Ovary (tissue), 9 donors: ENCODE results near the gene ZNF138. TPM values are rescaled to one million over a fixed set of nuclear protein-coding genes. Genes with fewer than 3 reads are reported as not detected.
A peak's percentile ranks its signal among the peaks of the same experiment; 100 is the strongest.
"Not testable (repeated sequence)": the region's sequence is repeated elsewhere in the genome, so short reads cannot be mapped to it uniquely, and the experiment has no call there.

ENCODE experiments used
- DNase-seq, 5 donors: peaks; one replicate each; pipeline ENCODE4 v3.0.0-alpha.2; 2019 to 2020
- H3K27ac ChIP-seq, 2 donors: fragments of 200-600 bp; one replicate each; pipeline versions ENCODE4 v1.5.1 to v1.8.0; 2019 to 2022
- H3K27me3 ChIP-seq: fragments of 200-600 bp; one replicate; pipeline ENCODE4 v1.8.0; 2022
- H3K36me3 ChIP-seq: fragments of 200-600 bp; sonication (generic); one replicate; pipeline ENCODE4 v1.5.1; 2019
- H3K4me1 ChIP-seq: one replicate; pipeline ENCODE4 v1.8.1; 2013; ENCODE audit warnings: mild to moderate bottlenecking, moderate library complexity; ENCODE audit not compliant: insufficient read depth
- H3K4me3 ChIP-seq: fragments of 200-600 bp; sonication (generic); one replicate; pipeline ENCODE4 v1.5.1; 2017
- H3K9me3 ChIP-seq, 2 donors: fragments of 200-600 bp in 1 of 2; sonication (generic) in 1 of 2; one replicate each; pipeline versions ENCODE4 v1.5.1 to v1.8.1; 2013 to 2019; ENCODE audit warnings: mild to moderate bottlenecking in 1 of 2, moderate library complexity in 1 of 2
- CTCF ChIP-seq, 3 donors: fragments of 450-650 bp in 2 of 3; fragments of 200-600 bp in 1 of 3; IDR thresholded peaks; one replicate each; pipeline versions ENCODE4 v1.5.1 to v1.8.0; 2016 to 2022; ENCODE audit warnings: antibody characterized with exemption in 3 of 3, mild to moderate bottlenecking in 1 of 3
- EP300 ChIP-seq: sonication (generic); formaldehyde crosslinking; IDR thresholded peaks from one replicate; pipeline ENCODE4 v1.6.1; 2017; ENCODE audit warnings: antibody characterized with exemption
- POLR2A ChIP-seq: fragments of 450-650 bp; IDR thresholded peaks from one replicate; pipeline ENCODE4 v1.6.1; 2017; ENCODE audit warnings: antibody characterized with exemption, mild to moderate bottlenecking, moderate library complexity
- WGBS, 3 donors: extraction: QIAGEN DNeasy Blood & Tissue Kit in 1 of 3; methylation state at CpG; one replicate each; pipeline versions ENCODE4 v1.1.5 to v1.1.7; 2013 to 2017; 5-methylcytosine and 5-hydroxymethylcytosine counted together
- intact Hi-C, 4 donors: fragments of 100-400 bp; cut with DNase I; formaldehyde crosslinking; loops; one replicate each; pipeline versions ENCODE4 v1.11.0 to v1.15.1; 2022 to 2023
- polyA plus RNA-seq, 2 donors: library from polyadenylated mRNA; stranded (reverse); fragments of 200-250 nt in 1 of 2; fragments of 350-450 nt in 1 of 2; fragmentation: Illumina TruSeq in 1 of 2; extraction: RNeasy Lipid Tissue Mini Kit (QIAGEN cat#74804) in 1 of 2; gene quantifications; one replicate each; pipeline ENCODE4 v1.2.3, GENCODE V29; 2013 to 2014
- total RNA-seq, 7 donors: library from RNA; depleted of rRNA in 2 of 7; stranded (reverse); fragments of >200 nt in 2 of 7; fragmentation: NEBNext Ultra II Directional in 3 of 7; extraction: Animal tissue kit (Norgen Biotek cat#: 25700) in 3 of 7; gene quantifications; one replicate each; pipeline versions ENCODE4 v1.1.0 to v1.2.4, GENCODE V29; 2016 to 2023
- donor health status: DM: no; HTN: no; CAD: no; lungs with moderate emphysema.
- donor health status: DM: no; HTN: no; CAD: no.
- donor health status: Bipolar disorder and iron deficiency.
- donor health status: DM: yes; HTN: yes; CAD: no.
- donor health status: DM: no; HTN: no; CAD: no.
- donor health status: DM: yes; HTN: yes; CAD: no.

ZNF138 gene
- total and polyA plus RNA-seq, 9 donors, result 5.3 to 14.1 (median 9.9) TPM

- no peaks in the 10 kb centered on the region for H3K27me3 ChIP-seq
- intact Hi-C loops, result no loop called here
- H3K36me3 ChIP-seq, result no peaks in the 10 kb centered on the region
- TF ChIP-seq EP300, result no peak
- TF ChIP-seq CTCF (IDR thresholded peaks at IDR 0.05), result no peak
- no peak for TF ChIP-seq POLR2A
- no peak overlapping the region for H3K27ac ChIP-seq
- no peaks in the 10 kb centered on the region for H3K4me1 ChIP-seq
- no peak overlapping the region for H3K4me3 ChIP-seq
- no peak for DNase-seq
- no peaks in the 10 kb centered on the region for H3K9me3 ChIP-seq
Observed at GRCh38 chr7:64787295-64787694, 6.9 kb upstream of the ZNF138 start.

- H3K27ac ChIP-seq, DNase-seq, H3K9me3 ChIP-seq, H3K4me3 ChIP-seq, intact Hi-C loops, H3K27me3 ChIP-seq, H3K36me3 ChIP-seq, H3K4me1 ChIP-seq: not testable (repeated sequence)
- 30 to 50% (median 40%) methylated on average over 11 of the region's 11 CpGs for WGBS, 3 donors
Observed at GRCh38 chr7:64789241-64789640, 5.0 kb upstream of the ZNF138 start.

- TF ChIP-seq EP300 (no peak), CTCF (IDR thresholded peaks at IDR 0.05) (no peak)
- no peak for DNase-seq
- WGBS, 3 donors, result 80 to 83% (median 81%) methylated on average over 4 of the region's 4 CpGs
- no peaks in the 10 kb centered on the region for H3K36me3 ChIP-seq
- H3K4me3 ChIP-seq, result no peak overlapping the region
- intact Hi-C loops, result no loop called here
- H3K9me3 ChIP-seq, result no peaks in the 10 kb centered on the region
- no peaks in the 10 kb centered on the region for H3K27me3 ChIP-seq
- peaks cover 2% of the 10 kb centered on the region for H3K4me1 ChIP-seq
- no peak overlapping the region for H3K27ac ChIP-seq
Observed at GRCh38 chr7:64793106-64793755, 997 bp upstream of the ZNF138 start.

GRCh38 chr7:64795176-64795575, 948 bp downstream of the ZNF138 start:
- WGBS, 3 donors, result 7 to 16% (median 10%) methylated on average over 1 of the region's 1 CpG
- H3K27ac ChIP-seq, result no peak overlapping the region
- H3K27me3 ChIP-seq, result no peaks in the 10 kb centered on the region
- peaks cover 2% of the 10 kb centered on the region for H3K4me1 ChIP-seq
- DNase-seq, result no peak
- TF ChIP-seq EP300 (no peak), CTCF (IDR thresholded peaks at IDR 0.05) (no peak), POLR2A (no peak)
- H3K4me3 ChIP-seq, result peak overlapping the region; percentile 56
- intact Hi-C loops, result no loop called here
- H3K9me3 ChIP-seq, result no peaks in the 10 kb centered on the region
- no peaks in the 10 kb centered on the region for H3K36me3 ChIP-seq

GRCh38 chr7:64799169-64799568, 4.9 kb downstream of the ZNF138 start:
- intact Hi-C loops, H3K27ac ChIP-seq, DNase-seq, H3K9me3 ChIP-seq, H3K27me3 ChIP-seq, H3K4me1 ChIP-seq, H3K4me3 ChIP-seq, H3K36me3 ChIP-seq: not testable (repeated sequence)
- 97 to 99% (median 98%) methylated on average over 8 of the region's 8 CpGs for WGBS, 3 donors
